ENCODE results near the gene PDE9A. TPM values are rescaled to one million over a fixed set of nuclear protein-coding genes. Genes with fewer than 3 reads are reported as not detected.

PDE9A gene
- total RNA-seq, 1 experiment from 2014 or later = 8.4 TPM

DNA sequence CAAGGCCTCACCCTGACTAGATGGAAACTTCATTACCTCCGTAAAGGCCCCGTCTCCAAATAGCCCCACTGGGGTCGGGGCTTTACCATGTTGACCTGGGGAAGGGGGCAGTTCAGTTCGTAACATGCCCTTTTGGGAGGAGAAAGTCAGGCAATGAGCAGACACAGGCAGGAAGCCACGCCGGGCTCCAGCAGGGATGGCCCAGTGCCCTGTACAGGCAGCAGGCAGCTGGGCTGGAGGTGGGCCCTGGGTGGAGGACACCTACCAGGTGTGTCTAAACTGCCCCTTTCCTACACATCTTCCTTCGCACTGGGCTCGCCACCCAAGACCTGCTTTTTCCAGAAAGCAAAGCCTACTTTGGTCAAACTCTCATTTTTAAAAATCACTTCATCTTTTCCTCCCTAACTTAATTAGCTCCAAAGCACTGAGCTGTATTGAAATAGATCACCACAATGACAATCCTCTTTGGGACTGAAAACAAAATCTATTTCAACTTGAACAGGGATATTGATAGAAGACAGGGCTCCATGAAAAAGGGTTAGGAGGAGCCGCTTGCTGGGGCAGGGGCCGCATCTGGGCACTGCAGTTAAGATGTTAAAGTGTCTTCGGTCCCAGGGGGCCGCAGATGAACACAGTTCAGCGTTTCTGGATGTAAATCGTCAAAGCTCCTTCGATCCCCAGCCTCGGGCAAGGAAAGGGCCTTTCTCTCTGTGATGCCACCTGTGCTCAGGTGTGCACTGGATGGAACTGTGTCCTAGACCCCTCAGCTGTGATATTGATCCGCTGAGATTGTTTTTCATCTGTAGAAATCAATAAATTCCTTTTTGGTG, 104.6 kb downstream of the PDE9A start:
- POLR2A ChIA-PET (ENCODE audit: unreplicated experiment) = no interaction called here
- no peak overlapping the region for H3K4me2 ChIP-seq
- H3K4me1 ChIP-seq (replicated peaks; ENCODE audit: insufficient read depth) = no peaks in the 10 kb centered on the region
- intact Hi-C loops (cut with micrococcal nuclease; ENCODE audit: unreplicated experiment) = no loop called here
- no peaks in the 10 kb centered on the region for H3K9me3 ChIP-seq (ENCODE audit: insufficient read depth, low read depth)
- no peaks in the 10 kb centered on the region for H3K79me2 ChIP-seq (ENCODE audit: low read depth)
- H3K9me2 ChIP-seq (ENCODE audit: insufficient read depth) = no peaks in the 10 kb centered on the region
- H3K27ac ChIP-seq = no peak overlapping the region
- no peak for TF ChIP-seq EZH2 (IDR thresholded peaks at IDR 0.05; ENCODE audit: low read depth)
- TF ChIP-seq, protein P1, sequence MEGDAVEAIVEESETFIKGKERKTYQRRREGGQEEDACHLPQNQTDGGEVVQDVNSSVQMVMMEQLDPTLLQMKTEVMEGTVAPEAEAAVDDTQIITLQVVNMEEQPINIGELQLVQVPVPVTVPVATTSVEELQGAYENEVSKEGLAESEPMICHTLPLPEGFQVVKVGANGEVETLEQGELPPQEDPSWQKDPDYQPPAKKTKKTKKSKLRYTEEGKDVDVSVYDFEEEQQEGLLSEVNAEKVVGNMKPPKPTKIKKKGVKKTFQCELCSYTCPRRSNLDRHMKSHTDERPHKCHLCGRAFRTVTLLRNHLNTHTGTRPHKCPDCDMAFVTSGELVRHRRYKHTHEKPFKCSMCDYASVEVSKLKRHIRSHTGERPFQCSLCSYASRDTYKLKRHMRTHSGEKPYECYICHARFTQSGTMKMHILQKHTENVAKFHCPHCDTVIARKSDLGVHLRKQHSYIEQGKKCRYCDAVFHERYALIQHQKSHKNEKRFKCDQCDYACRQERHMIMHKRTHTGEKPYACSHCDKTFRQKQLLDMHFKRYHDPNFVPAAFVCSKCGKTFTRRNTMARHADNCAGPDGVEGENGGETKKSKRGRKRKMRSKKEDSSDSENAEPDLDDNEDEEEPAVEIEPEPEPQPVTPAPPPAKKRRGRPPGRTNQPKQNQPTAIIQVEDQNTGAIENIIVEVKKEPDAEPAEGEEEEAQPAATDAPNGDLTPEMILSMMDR (conservative IDR thresholded peaks at IDR 0.05) = no peak
- H3K27me3 ChIP-seq (ENCODE audit: insufficient read depth, low read depth) = no peaks in the 10 kb centered on the region
- H3F3A ChIP-seq (ENCODE audit: insufficient read depth, low read depth) = no peaks in the 10 kb centered on the region
- no peak overlapping the region for H2AFZ ChIP-seq
- no peak for DNase-seq
- H3K4me3 ChIP-seq = no peak overlapping the region
- no peaks in the 10 kb centered on the region for H4K20me1 ChIP-seq (ENCODE audit: insufficient read depth)
- no TSS peak for BruUV-seq (replicated peaks)
- CTCF ChIA-PET = no interaction called here
- H3K36me3 ChIP-seq (ENCODE audit: low read depth) = no peaks in the 10 kb centered on the region

DNA sequence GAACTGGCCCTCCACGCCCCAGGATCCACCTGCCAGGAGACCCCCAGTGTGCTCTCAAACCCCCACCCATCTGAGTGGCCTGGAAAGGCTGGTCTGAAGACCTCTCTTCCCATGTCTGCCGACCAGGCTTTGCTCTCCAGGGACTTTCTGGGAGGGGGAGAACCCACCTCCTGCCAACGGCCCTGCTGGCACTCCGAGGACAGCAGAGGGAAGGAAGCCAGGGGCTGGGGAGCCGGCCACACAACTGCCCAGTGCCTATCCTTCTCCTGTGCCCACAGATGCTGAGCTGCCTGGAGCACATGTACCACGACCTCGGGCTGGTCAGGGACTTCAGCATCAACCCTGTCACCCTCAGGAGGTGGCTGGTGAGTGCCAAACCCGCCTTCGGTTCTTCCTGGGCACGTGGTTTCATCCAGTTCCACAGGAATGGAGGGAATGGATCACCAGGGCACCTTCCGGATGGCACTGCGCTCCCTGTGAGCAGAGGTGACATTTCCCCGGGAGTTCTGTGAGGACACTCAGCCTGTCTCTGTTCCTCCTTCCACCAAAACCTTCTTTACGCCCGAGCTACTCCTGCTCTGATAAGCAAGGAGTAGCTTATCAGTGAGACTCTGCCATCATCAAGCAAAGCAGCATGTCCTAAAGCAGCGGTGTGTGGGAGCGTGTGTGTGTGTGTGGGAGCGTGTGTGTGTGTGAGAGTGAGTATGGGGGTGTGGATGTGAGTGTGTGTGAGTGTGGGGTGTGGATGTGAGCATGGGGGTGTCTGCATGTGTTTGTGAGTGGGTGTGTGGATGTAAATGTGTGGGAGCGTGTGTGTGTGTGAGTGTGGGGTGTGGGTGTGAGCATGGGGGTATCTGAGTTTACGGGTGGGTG, 105.5 kb downstream of the PDE9A start:
- intact Hi-C loops (cut with micrococcal nuclease; ENCODE audit: unreplicated experiment) = no loop called here
- Histone ChIP-seq H3K27ac (no peak overlapping the region), H3K9me3 (ENCODE audit: insufficient read depth, low read depth) (no peaks in the 10 kb centered on the region), H3K79me2 (ENCODE audit: low read depth) (no peaks in the 10 kb centered on the region), H3K27me3 (ENCODE audit: insufficient read depth, low read depth) (no peaks in the 10 kb centered on the region), H3K4me1 (replicated peaks; ENCODE audit: insufficient read depth) (no peaks in the 10 kb centered on the region), H3K36me3 (ENCODE audit: low read depth) (no peaks in the 10 kb centered on the region), H4K20me1 (ENCODE audit: insufficient read depth) (no peaks in the 10 kb centered on the region), H3F3A (ENCODE audit: insufficient read depth, low read depth) (no peaks in the 10 kb centered on the region), H3K4me3 (no peak overlapping the region), H3K9me2 (ENCODE audit: insufficient read depth) (no peaks in the 10 kb centered on the region), H2AFZ (no peak overlapping the region), H3K4me2 (no peak overlapping the region)
- no peak for TF ChIP-seq EZH2 (IDR thresholded peaks at IDR 0.05; ENCODE audit: low read depth)
- TF ChIP-seq, protein P1 (conservative IDR thresholded peaks at IDR 0.05) = no peak
- ChIA-PET POLR2A (ENCODE audit: unreplicated experiment) (no interaction called here), CTCF (no interaction called here)
- no TSS peak for BruUV-seq (replicated peaks)
- no peak for DNase-seq

DNA sequence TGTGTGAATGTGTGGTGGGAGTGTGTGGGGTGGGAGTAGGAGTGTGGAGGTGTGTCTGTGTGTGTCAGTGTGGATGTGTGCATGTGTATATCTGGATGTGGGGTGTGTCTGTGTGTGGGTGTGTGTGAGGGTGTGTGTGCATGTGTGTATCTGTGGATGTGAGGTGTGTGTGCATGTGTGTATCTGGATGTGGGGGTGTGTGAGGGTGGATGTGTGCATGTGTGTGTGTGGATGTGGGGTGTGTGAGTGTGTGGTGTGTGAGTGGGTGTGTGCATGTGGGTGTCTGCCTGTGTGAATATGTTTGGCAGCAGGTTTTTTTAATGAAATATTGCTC, 106.1 kb downstream of the PDE9A start:
- no peaks in the 10 kb centered on the region for H3K9me2 ChIP-seq (ENCODE audit: insufficient read depth)
- intact Hi-C loops (cut with micrococcal nuclease; ENCODE audit: unreplicated experiment) = no loop called here
- POLR2A ChIA-PET (ENCODE audit: unreplicated experiment) = no interaction called here
- DNase-seq = no peak
- H3K9me3 ChIP-seq (ENCODE audit: insufficient read depth, low read depth) = no peaks in the 10 kb centered on the region
- no peaks in the 10 kb centered on the region for H4K20me1 ChIP-seq (ENCODE audit: insufficient read depth)
- TF ChIP-seq EZH2 (IDR thresholded peaks at IDR 0.05; ENCODE audit: low read depth) = no peak
- no peak overlapping the region for H3K4me2 ChIP-seq
- CTCF ChIA-PET = no interaction called here
- no peak overlapping the region for H3K4me3 ChIP-seq
- no peaks in the 10 kb centered on the region for H3K4me1 ChIP-seq (replicated peaks; ENCODE audit: insufficient read depth)
- H2AFZ ChIP-seq = no peak overlapping the region
- H3K27me3 ChIP-seq (ENCODE audit: insufficient read depth, low read depth) = no peaks in the 10 kb centered on the region
- no peaks in the 10 kb centered on the region for H3K79me2 ChIP-seq (ENCODE audit: low read depth)
- no peak overlapping the region for H3K27ac ChIP-seq
- H3K36me3 ChIP-seq (ENCODE audit: low read depth) = no peaks in the 10 kb centered on the region
- H3F3A ChIP-seq (ENCODE audit: insufficient read depth, low read depth) = no peaks in the 10 kb centered on the region
- no TSS peak for BruUV-seq (replicated peaks)
